ENCODE data around the gene KIF6. TPM values are rescaled to one million over a fixed set of nuclear protein-coding genes. Genes with fewer than 3 reads are reported as not detected.

KIF6 gene
- total and polyA plus RNA-seq, 2 donors (not counting 1 experiment from before 2014, with no cell fraction given), result not detected

GRCh38 chr6:39520411-39520810 lies 204.8 kb downstream of the KIF6 start:
- Histone ChIP-seq H3K27me3 (replicated peaks in 1 of 4; ENCODE audit: control extremely low read depth in 1 of 4, control insufficient read depth in 3 of 4, insufficient read depth in 4 of 4, low read length in 3 of 4) (peaks cover 0 to 7% (median 2%) of the 10 kb centered on the region in 4 experiments), H3K4me2 (replicated peaks; ENCODE audit: low read depth, low read length, poor library complexity, severe bottlenecking) (no peak overlapping the region), H2AFZ (ENCODE audit: insufficient read depth, low read depth, low read length, poor library complexity, severe bottlenecking) (no peak overlapping the region), H3K36me3 (replicated peaks in 1 of 2; ENCODE audit: control extremely low read depth in 1 of 2, control insufficient read depth in 1 of 2, extremely low read depth in 1 of 2, insufficient read depth in 2 of 2, low read length in 1 of 2) (no peaks in the 10 kb centered on the region), H3K79me2 (ENCODE audit: control insufficient read depth, insufficient read depth, low read length) (no peaks in the 10 kb centered on the region), H3K4me1 (ENCODE audit: control insufficient read depth in 2 of 2, insufficient read depth in 2 of 2, low read length in 2 of 2) (no peaks in the 10 kb centered on the region), H3K9me3 (ENCODE audit: control extremely low read depth in 1 of 3, control insufficient read depth in 2 of 3, insufficient read depth in 1 of 3, low read length in 2 of 3) (no peaks in the 10 kb centered on the region), H4K20me1 (ENCODE audit: control insufficient read depth, insufficient read depth, low read length, poor library complexity, severe bottlenecking) (no peaks in the 10 kb centered on the region), H3K4me3 (ENCODE audit: control extremely low read depth in 1 of 5, extremely low read depth in 1 of 5, insufficient read depth in 1 of 5, low read depth in 2 of 5, low read length in 4 of 5) (no peak overlapping the region), H3K27ac (ENCODE audit: low read length in 2 of 2) (no peak overlapping the region), H3K9ac (ENCODE audit: low read length) (no peak overlapping the region)
- WGBS (ENCODE audit: insufficient coverage), result 63% methylated on average over 1 of the region's 5 CpGs
- Mint-ChIP-seq H3K4me1 (no peaks in the 10 kb centered on the region), H3K27ac (no peak overlapping the region), H3K9me3 (ENCODE audit: insufficient read depth) (no peaks in the 10 kb centered on the region), H3K27me3 (peaks cover 7% of the 10 kb centered on the region), H3K4me3 (no peak overlapping the region)
- intact Hi-C loops (cut with micrococcal nuclease), result no loop called here
- POLR2A ChIA-PET, result no interaction called here
- TF ChIP-seq EZH2 (IDR thresholded peaks at IDR 0.05; ENCODE audit: borderline replicate concordance, insufficient read depth, low read depth, low read length, poor library complexity, severe bottlenecking), result no peak
- TF ChIP-seq, protein P1, sequence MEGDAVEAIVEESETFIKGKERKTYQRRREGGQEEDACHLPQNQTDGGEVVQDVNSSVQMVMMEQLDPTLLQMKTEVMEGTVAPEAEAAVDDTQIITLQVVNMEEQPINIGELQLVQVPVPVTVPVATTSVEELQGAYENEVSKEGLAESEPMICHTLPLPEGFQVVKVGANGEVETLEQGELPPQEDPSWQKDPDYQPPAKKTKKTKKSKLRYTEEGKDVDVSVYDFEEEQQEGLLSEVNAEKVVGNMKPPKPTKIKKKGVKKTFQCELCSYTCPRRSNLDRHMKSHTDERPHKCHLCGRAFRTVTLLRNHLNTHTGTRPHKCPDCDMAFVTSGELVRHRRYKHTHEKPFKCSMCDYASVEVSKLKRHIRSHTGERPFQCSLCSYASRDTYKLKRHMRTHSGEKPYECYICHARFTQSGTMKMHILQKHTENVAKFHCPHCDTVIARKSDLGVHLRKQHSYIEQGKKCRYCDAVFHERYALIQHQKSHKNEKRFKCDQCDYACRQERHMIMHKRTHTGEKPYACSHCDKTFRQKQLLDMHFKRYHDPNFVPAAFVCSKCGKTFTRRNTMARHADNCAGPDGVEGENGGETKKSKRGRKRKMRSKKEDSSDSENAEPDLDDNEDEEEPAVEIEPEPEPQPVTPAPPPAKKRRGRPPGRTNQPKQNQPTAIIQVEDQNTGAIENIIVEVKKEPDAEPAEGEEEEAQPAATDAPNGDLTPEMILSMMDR (IDR thresholded peaks at IDR 0.05), result no peak
- ATAC-seq (ENCODE audit: low read depth) (no peak), DNase-seq (no peak)
- CTCF ChIA-PET, result no interaction called here

GRCh38 chr6:39518221-39518620 lies 207.0 kb downstream of the KIF6 start:
- Mint-ChIP-seq H3K4me3 (no peak overlapping the region), H3K4me1 (no peaks in the 10 kb centered on the region), H3K9me3 (ENCODE audit: insufficient read depth) (no peaks in the 10 kb centered on the region), H3K27me3 (peaks cover 15% of the 10 kb centered on the region), H3K27ac (no peak overlapping the region)
- H3K27me3 ChIP-seq (replicated peaks in 1 of 4; ENCODE audit: control extremely low read depth in 1 of 4, control insufficient read depth in 3 of 4, insufficient read depth in 4 of 4, low read length in 3 of 4), result peaks cover 0 to 3% (median 2%) of the 10 kb centered on the region in 4 experiments
- no peak for DNase-seq
- H3K36me3 ChIP-seq (replicated peaks in 1 of 2; ENCODE audit: control extremely low read depth in 1 of 2, control insufficient read depth in 1 of 2, extremely low read depth in 1 of 2, insufficient read depth in 2 of 2, low read length in 1 of 2), result no peaks in the 10 kb centered on the region
- H4K20me1 ChIP-seq (ENCODE audit: control insufficient read depth, insufficient read depth, low read length, poor library complexity, severe bottlenecking), result no peaks in the 10 kb centered on the region
- H3K4me2 ChIP-seq (replicated peaks; ENCODE audit: low read depth, low read length, poor library complexity, severe bottlenecking), result no peak overlapping the region
- intact Hi-C loops (cut with micrococcal nuclease), result no loop called here
- no peaks in the 10 kb centered on the region for H3K4me1 ChIP-seq (ENCODE audit: control insufficient read depth in 2 of 2, insufficient read depth in 2 of 2, low read length in 2 of 2)
- no peak overlapping the region for H3K27ac ChIP-seq (ENCODE audit: low read length in 2 of 2)
- POLR2A ChIA-PET, result no interaction called here
- H3K9me3 ChIP-seq (ENCODE audit: control extremely low read depth in 1 of 3, control insufficient read depth in 2 of 3, insufficient read depth in 1 of 3, low read length in 2 of 3), result no peaks in the 10 kb centered on the region
- H3K79me2 ChIP-seq (ENCODE audit: control insufficient read depth, insufficient read depth, low read length), result no peaks in the 10 kb centered on the region
- CTCF ChIA-PET, result no interaction called here
- no CpG with 5 or more reads among the region's 2 CpGs for WGBS (ENCODE audit: insufficient coverage)
- TF ChIP-seq, protein P1 (IDR thresholded peaks at IDR 0.05), result no peak
- TF ChIP-seq EZH2 (IDR thresholded peaks at IDR 0.05; ENCODE audit: borderline replicate concordance, insufficient read depth, low read depth, low read length, poor library complexity, severe bottlenecking), result no peak
- ATAC-seq (ENCODE audit: low read depth), result no peak
- H2AFZ ChIP-seq (ENCODE audit: insufficient read depth, low read depth, low read length, poor library complexity, severe bottlenecking), result no peak overlapping the region
- H3K4me3 ChIP-seq (ENCODE audit: control extremely low read depth in 1 of 5, extremely low read depth in 1 of 5, insufficient read depth in 1 of 5, low read depth in 2 of 5, low read length in 4 of 5), result no peak overlapping the region
- H3K9ac ChIP-seq (ENCODE audit: low read length), result no peak overlapping the region

Data from B cell (primary cell).